ENCODE measurements around the gene DNAH11.

DNAH11 gene

GRCh38 chr7:21640105-21640504 is 97.3 kb downstream of the DNAH11 start:
- no peak overlapping the region for H3K27ac ChIP-seq
- H3K4me3 ChIP-seq: no peak overlapping the region
- DNase-seq (ENCODE audit: low spot score): no peak
- TF ChIP-seq CTCF (IDR thresholded peaks at IDR 0.05): no peak

DNA sequence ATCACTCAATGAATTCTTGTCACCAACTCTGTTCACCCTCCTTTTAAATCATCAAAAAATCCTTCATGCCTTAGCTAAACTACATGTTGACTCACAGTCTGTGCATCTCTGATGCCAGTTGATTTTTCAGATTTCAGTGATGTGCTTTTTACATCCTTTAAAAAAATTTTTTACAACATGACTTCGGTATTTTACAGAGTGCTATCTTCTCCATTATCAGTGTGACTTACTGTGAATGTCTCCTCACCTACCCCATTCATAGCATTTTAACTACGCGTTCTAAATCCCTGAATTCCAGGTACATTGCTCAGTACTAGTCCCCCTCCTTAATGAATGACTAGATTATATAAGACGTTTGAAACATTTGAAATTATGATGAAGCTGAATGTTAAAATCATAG is 98.7 kb downstream of the DNAH11 start:
- Histone ChIP-seq H3K27ac (no peak overlapping the region), H3K4me3 (no peak overlapping the region)
- DNase-seq (ENCODE audit: low spot score): no peak
- no peak for TF ChIP-seq CTCF (IDR thresholded peaks at IDR 0.05)

DNA sequence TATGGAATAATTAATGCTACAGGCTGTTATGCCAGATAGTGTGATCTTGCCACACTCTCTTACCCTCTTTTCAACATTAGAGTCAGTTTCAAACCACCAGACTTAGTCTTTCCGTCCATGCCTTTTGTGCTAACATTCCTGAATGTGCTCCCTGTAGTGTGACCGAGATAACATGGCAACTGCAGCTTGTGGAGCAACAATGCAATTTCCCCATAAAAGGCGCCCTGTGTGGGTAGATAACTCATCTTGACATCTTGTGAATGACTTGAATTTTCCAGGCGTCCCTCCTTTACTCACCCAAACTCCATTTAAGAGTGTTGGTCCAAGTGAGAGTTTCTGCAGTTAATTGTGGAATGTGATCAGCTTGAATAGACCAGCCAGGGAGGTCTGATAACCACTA is 99.6 kb downstream of the DNAH11 start:
- Histone ChIP-seq H3K27ac (no peak overlapping the region), H3K4me3 (no peak overlapping the region)
- TF ChIP-seq CTCF (IDR thresholded peaks at IDR 0.05): no peak
- no peak for DNase-seq (ENCODE audit: low spot score)

GRCh38 chr7:21651697-21652096 is 108.9 kb downstream of the DNAH11 start:
- Histone ChIP-seq H3K4me3 (no peak overlapping the region), H3K27ac (no peak overlapping the region)
- no peak for TF ChIP-seq CTCF (IDR thresholded peaks at IDR 0.05)
- no peak for DNase-seq (ENCODE audit: low spot score)

DNA sequence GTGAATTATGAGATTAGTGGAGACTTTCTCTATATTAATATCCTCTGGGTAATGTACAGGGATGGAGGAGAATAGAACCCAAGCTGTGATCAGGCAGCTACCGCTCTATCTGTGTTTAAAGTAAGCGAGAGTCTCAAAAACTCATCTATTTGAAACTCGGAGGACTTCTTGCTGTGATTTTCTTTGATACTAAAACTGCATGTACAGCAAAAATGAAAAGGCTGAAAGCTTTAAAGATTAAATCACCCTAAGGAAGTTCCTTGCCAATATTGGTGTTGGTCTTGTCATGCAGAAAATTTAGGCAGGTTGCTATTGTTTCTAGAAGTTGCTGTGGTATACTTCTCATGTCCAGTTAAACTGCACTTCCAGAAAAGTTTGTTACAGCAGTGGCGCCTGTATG is 110.8 kb downstream of the DNAH11 start:
- TF ChIP-seq CTCF (IDR thresholded peaks at IDR 0.05): no peak
- DNase-seq (ENCODE audit: low spot score): no peak
- Histone ChIP-seq H3K27ac (no peak overlapping the region), H3K4me3 (no peak overlapping the region)

DNA sequence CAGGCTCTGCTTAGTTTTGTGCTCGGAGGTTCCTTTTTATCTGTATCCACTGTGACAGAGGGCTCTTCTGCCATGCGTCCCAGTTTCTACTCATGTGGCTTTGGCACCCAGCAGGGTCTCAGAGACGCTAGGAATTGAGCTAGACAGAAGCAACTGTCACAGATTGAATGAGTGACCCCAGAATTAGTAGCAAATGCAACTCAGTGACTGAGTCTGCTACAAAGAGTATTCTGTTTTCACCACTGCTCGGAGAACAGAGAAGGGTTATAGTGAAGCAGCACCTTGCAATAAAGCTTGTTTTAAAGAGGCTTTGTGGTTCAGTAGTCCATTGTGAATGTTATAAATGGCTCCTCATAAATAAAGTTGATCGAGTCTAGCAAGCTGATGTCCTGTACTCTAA is 113.2 kb downstream of the DNAH11 start:
- no peak for DNase-seq (ENCODE audit: low spot score)
- Histone ChIP-seq H3K4me3 (no peak overlapping the region), H3K27ac (no peak overlapping the region)
- TF ChIP-seq CTCF (IDR thresholded peaks at IDR 0.05): no peak

DNA sequence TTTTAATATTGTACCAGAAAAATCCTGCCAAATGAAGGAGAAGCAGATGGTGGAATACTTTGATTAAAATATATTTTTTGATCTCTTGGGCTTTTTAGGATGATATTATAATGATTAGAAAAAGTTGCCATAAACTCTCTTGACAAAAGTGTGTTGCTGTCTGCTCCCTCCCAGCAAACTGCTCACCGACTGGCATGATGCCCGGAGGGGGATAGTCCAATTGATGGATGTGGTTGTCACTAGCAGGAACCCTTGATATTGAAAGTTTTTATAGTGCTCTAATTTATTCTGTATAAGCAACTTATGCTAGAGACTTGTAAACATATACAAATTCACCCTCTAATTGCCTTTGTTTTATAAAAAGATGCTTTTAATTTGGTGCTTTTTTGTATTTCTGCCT is 114.0 kb downstream of the DNAH11 start:
- DNase-seq (ENCODE audit: low spot score): no peak
- Histone ChIP-seq H3K27ac (no peak overlapping the region), H3K4me3 (no peak overlapping the region)
- TF ChIP-seq CTCF (IDR thresholded peaks at IDR 0.05): no peak
